HCT116 (cell line): Measurements from ENCODE around the gene BAD. TPM values are rescaled to one million over a fixed set of nuclear protein-coding genes. Genes with fewer than 3 reads are reported as not detected.

Experiments used
- ATAC-seq: fragments of 200-7000 bp; cut with Tn5 transposase; 2 replicates; pipeline ENCODE4 v1.9.1; 2020; ENCODE audit warnings: mild to moderate bottlenecking, moderate library complexity
- BruUV-seq: library from RNA; stranded (reverse); fragments of 400-500 nt; replicated peaks from 2 replicates; lab custom pipeline; 2021; lab: Mats Ljungman, UMichigan
- CTCF ChIA-PET: fragments of 300-600 bp; sonication (Branson Sonifier 250); formaldehyde crosslinking; loops from one replicate; lab custom pipeline; 2021; ENCODE audit warnings: antibody characterized with exemption; lab: Charles Lee
- POLR2A ChIA-PET: fragments of 300-600, 350-600 bp; sonication (Branson Sonifier 250); formaldehyde crosslinking; loops from one replicate; lab custom pipeline; 2021; ENCODE audit warnings: antibody characterized with exemption; lab: Charles Lee
- RAD21 ChIA-PET, 2 experiments: fragments of 300-600 bp; sonication (Branson Sonifier 250); formaldehyde crosslinking; loops; one replicate each; lab custom pipeline; 2023; ENCODE audit warnings: low total read pairs in 2 of 2; ENCODE audit not compliant: uncharacterized antibody in 2 of 2, unreplicated experiment in 2 of 2, low non-redundant PET in 1 of 2; lab: Charles Lee
- DNase-seq: peaks from one replicate; pipeline ENCODE4 v3.0.0-alpha.2; 2010; ENCODE audit warnings: low read depth, low spot score
- H2AFZ ChIP-seq: fragments of 200-600 bp; shearing (Covaris generic), sonication (generic); 2 replicates; pipeline ENCODE4 v1.6.1; 2017; ENCODE audit warnings: low read depth, mixed run types, mixed read lengths, antibody characterized with exemption, low read length; ENCODE audit not compliant: poor library complexity, severe bottlenecking
- H3K27ac ChIP-seq: 2 replicates; pipeline ENCODE4 v1.5.1; 2012; ENCODE audit warnings: low read depth, low read length
- H3K27me3 ChIP-seq: fragments of 200-600 bp; sonication (generic); 2 replicates; pipeline ENCODE4 v1.6.1; 2016; ENCODE audit warnings: mixed run types, low read length, mixed read lengths; ENCODE audit not compliant: insufficient read depth
- H3K36me3 ChIP-seq, 2 experiments: fragments of 200-500 bp in 1 of 2; fragments of 200-600 bp in 1 of 2; sonication (Bioruptor generic) in 1 of 2; sonication (generic) in 1 of 2; 2 replicates each; pipeline versions ENCODE4 v1.5.1 to v1.6.1; 2014 to 2016; ENCODE audit warnings: low read length in 2 of 2, inconsistent platforms in 1 of 2, mixed read lengths in 1 of 2, mixed run types in 1 of 2; ENCODE audit not compliant: insufficient read depth in 2 of 2, control insufficient read depth in 1 of 2
- H3K4me1 ChIP-seq, 2 experiments: fragments of 200-600 bp in 1 of 2; sonication (generic) in 1 of 2; 2 replicates each; pipeline versions ENCODE4 v1.5.1 to v1.6.1; 2012 to 2017; ENCODE audit warnings: low read length in 2 of 2, inconsistent platforms in 1 of 2, mild to moderate bottlenecking in 1 of 2, mixed read lengths in 1 of 2, mixed run types in 1 of 2, moderate library complexity in 1 of 2; ENCODE audit not compliant: insufficient read depth in 2 of 2, control insufficient read depth in 1 of 2
- H3K4me2 ChIP-seq: fragments of 200-600 bp; sonication (generic); 2 replicates; pipeline ENCODE4 v1.6.1; 2017; ENCODE audit warnings: mixed run types, low read length, mixed read lengths
- H3K4me3 ChIP-seq, 2 experiments: fragments of 200-600 bp in 1 of 2; sonication (generic) in 1 of 2; replicated peaks in 1 of 2; 2 replicates each; pipeline ENCODE4 v1.5.1; 2011 to 2016; ENCODE audit warnings: low read length in 2 of 2, control low read depth in 1 of 2, low read depth in 1 of 2, mild to moderate bottlenecking in 1 of 2, mixed read lengths in 1 of 2, mixed run types in 1 of 2
- H3K79me2 ChIP-seq: fragments of 200-600 bp; sonication (generic); 2 replicates; pipeline ENCODE4 v1.6.1; 2017; ENCODE audit warnings: mild to moderate bottlenecking, mixed run types, low read length, moderate library complexity, mixed read lengths; ENCODE audit not compliant: insufficient read depth
- H3K9ac ChIP-seq: fragments of 200-600 bp; sonication (generic); 2 replicates; pipeline ENCODE4 v1.6.1; 2016; ENCODE audit warnings: low read length, mixed read lengths
- H3K9me2 ChIP-seq: fragments of 200-600 bp; sonication (generic), shearing (Covaris generic); 2 replicates; pipeline ENCODE4 v1.6.1; 2017; ENCODE audit warnings: mixed run types, mild to moderate bottlenecking, moderate library complexity; ENCODE audit not compliant: insufficient read depth
- H3K9me3 ChIP-seq, 2 experiments: fragments of 200-500 bp in 1 of 2; fragments of 200-600 bp in 1 of 2; sonication (Bioruptor generic) in 1 of 2; sonication (generic) in 1 of 2; 2 replicates each; pipeline ENCODE4 v1.6.1; 2014 to 2017; ENCODE audit warnings: low read length in 2 of 2, mixed read lengths in 2 of 2, inconsistent platforms in 1 of 2, low read depth in 1 of 2, mild to moderate bottlenecking in 1 of 2, mixed run types in 1 of 2, moderate library complexity in 1 of 2; ENCODE audit not compliant: control insufficient read depth in 1 of 2, insufficient read depth in 1 of 2
- H4K20me1 ChIP-seq: fragments of 200-600 bp; sonication (generic), shearing (Covaris generic); 2 replicates; pipeline ENCODE4 v1.6.1; 2017; ENCODE audit warnings: mixed run types, mild to moderate bottlenecking, moderate library complexity; ENCODE audit not compliant: insufficient read depth
- CEBPB ChIP-seq: IDR thresholded peaks from 2 replicates; pipeline ENCODE4 v1.6.1; 2012; ENCODE audit warnings: low read depth
- CTCF ChIP-seq, 3 experiments: fragments of 200-600 bp in 1 of 3; sonication (generic) in 1 of 3; IDR thresholded peaks in 2 of 3; conservative IDR thresholded peaks in 1 of 3; 2 replicates each; pipeline ENCODE4 v1.5.1; 2012 to 2017; ENCODE audit warnings: low read depth in 2 of 3, low read length in 2 of 3, antibody characterized with exemption in 1 of 3, borderline replicate concordance in 1 of 3, control low read depth in 1 of 3, mild to moderate bottlenecking in 1 of 3, mixed read lengths in 1 of 3, mixed run types in 1 of 3, moderate library complexity in 1 of 3; ENCODE audit not compliant: insufficient read depth in 1 of 3
- EGR1 ChIP-seq: IDR thresholded peaks from 2 replicates; pipeline ENCODE4 v1.6.1; 2012; ENCODE audit warnings: low read depth
- EZH2phosphoT487 ChIP-seq: fragments of 200-600 bp; IDR thresholded peaks from 2 replicates; pipeline ENCODE4 v1.6.1; 2018; ENCODE audit warnings: antibody characterized with exemption, borderline replicate concordance
- RAD21 ChIP-seq: IDR thresholded peaks from 2 replicates; pipeline ENCODE4 v1.6.1; 2012; ENCODE audit warnings: low read depth, mild to moderate bottlenecking
- TCF7L2 ChIP-seq: IDR thresholded peaks from 2 replicates; pipeline ENCODE4 v1.7.0; 2011; ENCODE audit warnings: borderline replicate concordance, inconsistent platforms; ENCODE audit not compliant: insufficient read depth, insufficient read length; ENCODE audit errors: extremely low read depth
- intact Hi-C: fragments of 100-400 bp; cut with micrococcal nuclease; formaldehyde crosslinking; loops from 2 replicates; pipeline ENCODE4 v1.10.0; 2022
- total RNA-seq: library from RNA; stranded (reverse); gene quantifications from one replicate; pipeline ENCODE4 v1.2.1, GENCODE V29; 2021; ENCODE audit not compliant: unreplicated experiment

The BAD gene
- total RNA-seq, 1 experiment from 2014 or later = 51.9 TPM

- DNase-seq = no peak
- Histone ChIP-seq H3K9ac (no peak overlapping the region), H3K36me3 (peaks cover 5 to 38% of the 10 kb centered on the region in 2 experiments; a peak in 2 of 4 replicates)
- no peak for TF ChIP-seq CTCF (IDR thresholded peaks at IDR 0.05 in 2 of 3, conservative IDR thresholded peaks at IDR 0.05 in 1 of 3; ENCODE audit: borderline replicate concordance in 1 of 3, insufficient read depth in 1 of 3, low read depth in 2 of 3, low read length in 2 of 3)
- TF ChIP-seq EGR1 = no peak
- TF ChIP-seq TCF7L2 = no peak
- no peak for TF ChIP-seq RAD21
- no peak for TF ChIP-seq CEBPB
- no peak for TF ChIP-seq EZH2phosphoT487
- TF ChIP-seq, all 23 proteins: peak for 0
- no peak overlapping the region for H2AFZ ChIP-seq
- no peaks in the 10 kb centered on the region; the same call in 1 of the 2 replicates for H3K79me2 ChIP-seq
- H3K27me3 ChIP-seq = no peaks in the 10 kb centered on the region
- no peak overlapping the region for H3K4me3 ChIP-seq
- BruUV-seq = no TSS peak
- CTCF ChIA-PET = interaction anchor here (1.4 kb wide), 1 partner anchor 15 kb away, joined by 4 read pairs; no protein-coding TSS in a partner anchor
- ATAC-seq = no peak
- no peaks in the 10 kb centered on the region for H3K9me3 ChIP-seq
- no peak overlapping the region for H3K27ac ChIP-seq
- no peaks in the 10 kb centered on the region for H3K9me2 ChIP-seq
- POLR2A ChIA-PET = no interaction called here
- intact Hi-C loops = no loop called here
- RAD21 ChIA-PET = no interaction called here
- H3K4me1 ChIP-seq = peaks cover 13 to 22% of the 10 kb centered on the region in 2 experiments; a peak in 3 of 4 replicates
- no peak overlapping the region for H3K4me2 ChIP-seq
- H4K20me1 ChIP-seq = no peaks in the 10 kb centered on the region
These were observed 19.0 kb downstream of the BAD start for GRCh38 chr11:64265176-64266160.
